AG09309 (cell line): ENCODE results near the gene AGFG2.

ENCODE experiments used
- DNase-seq: peaks from one replicate; pipeline ENCODE4 v3.0.0-alpha.2; 2010; ENCODE audit warnings: low read depth
- H3K4me3 ChIP-seq: 2 replicates; pipeline ENCODE4 v1.5.1; 2011; ENCODE audit warnings: mild to moderate bottlenecking, low read depth, low read length, moderate library complexity; ENCODE audit not compliant: control insufficient read depth
- TF ChIP-seq, protein P1 (sequence below): IDR thresholded peaks from 2 replicates; pipeline ENCODE4 v1.5.1; 2011; ENCODE audit warnings: mild to moderate bottlenecking, low read depth, low read length, inconsistent platforms; ENCODE audit not compliant: insufficient read depth, control insufficient read depth; ENCODE audit errors: missing control alignments

Gene AGFG2

DNA sequence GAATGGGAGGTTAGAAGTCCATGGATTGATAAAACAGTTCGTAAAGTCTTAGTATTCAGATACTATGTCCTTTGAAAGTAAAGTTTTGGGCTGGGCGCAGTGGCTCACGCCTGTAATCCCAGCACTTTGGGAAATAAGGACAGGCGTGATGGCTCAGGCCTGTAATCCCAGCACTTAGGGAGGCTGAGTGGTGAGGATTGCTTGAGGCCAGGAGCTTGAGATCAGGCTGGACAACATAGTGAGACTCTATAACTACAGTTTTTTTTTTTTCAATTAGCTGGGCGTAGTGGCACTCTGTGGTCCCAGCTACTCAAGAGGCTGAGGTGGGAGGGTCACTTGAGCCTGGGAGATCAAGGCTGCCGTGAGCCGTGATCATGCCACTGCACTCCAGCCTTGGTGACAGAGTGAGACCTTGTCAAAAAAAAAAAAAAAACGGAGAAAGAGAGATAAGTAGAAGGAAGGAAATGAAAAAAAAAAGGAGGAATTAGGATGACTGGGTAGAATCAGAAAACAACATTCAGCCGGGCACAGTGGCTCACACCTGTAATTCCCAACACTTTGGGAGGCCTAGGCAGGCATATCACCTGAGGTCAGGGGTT lies 25.7 kb upstream of the AGFG2 start:
- H3K4me3 ChIP-seq: no peak overlapping the region
- DNase-seq: no peak
- TF ChIP-seq, protein P1, sequence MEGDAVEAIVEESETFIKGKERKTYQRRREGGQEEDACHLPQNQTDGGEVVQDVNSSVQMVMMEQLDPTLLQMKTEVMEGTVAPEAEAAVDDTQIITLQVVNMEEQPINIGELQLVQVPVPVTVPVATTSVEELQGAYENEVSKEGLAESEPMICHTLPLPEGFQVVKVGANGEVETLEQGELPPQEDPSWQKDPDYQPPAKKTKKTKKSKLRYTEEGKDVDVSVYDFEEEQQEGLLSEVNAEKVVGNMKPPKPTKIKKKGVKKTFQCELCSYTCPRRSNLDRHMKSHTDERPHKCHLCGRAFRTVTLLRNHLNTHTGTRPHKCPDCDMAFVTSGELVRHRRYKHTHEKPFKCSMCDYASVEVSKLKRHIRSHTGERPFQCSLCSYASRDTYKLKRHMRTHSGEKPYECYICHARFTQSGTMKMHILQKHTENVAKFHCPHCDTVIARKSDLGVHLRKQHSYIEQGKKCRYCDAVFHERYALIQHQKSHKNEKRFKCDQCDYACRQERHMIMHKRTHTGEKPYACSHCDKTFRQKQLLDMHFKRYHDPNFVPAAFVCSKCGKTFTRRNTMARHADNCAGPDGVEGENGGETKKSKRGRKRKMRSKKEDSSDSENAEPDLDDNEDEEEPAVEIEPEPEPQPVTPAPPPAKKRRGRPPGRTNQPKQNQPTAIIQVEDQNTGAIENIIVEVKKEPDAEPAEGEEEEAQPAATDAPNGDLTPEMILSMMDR: no peak

DNA sequence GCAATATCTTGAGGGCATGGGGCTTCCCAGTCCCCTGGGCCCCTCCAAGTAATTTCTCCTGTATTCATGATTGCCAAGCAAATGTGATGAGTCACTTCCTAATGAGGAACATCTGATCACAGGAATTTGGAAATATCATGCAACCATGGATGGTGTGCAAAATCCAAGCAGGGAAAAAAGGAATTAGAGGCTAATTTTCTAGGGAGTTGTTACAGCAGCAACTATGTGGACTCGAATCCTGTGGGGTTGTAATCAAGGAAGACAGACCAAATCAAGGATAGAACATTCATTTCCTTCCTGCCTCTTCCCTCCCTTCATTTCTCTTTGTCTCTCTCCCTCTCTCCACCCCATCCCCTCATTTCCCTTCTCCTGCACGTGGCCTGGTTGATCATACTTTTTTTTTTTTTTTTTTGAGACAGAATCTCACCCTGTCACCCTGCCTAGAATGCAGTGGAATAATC lies 23.9 kb upstream of the AGFG2 start:
- TF ChIP-seq, protein P1: no peak
- peak; percentile 38 for DNase-seq
- H3K4me3 ChIP-seq: no peak overlapping the region

DNA sequence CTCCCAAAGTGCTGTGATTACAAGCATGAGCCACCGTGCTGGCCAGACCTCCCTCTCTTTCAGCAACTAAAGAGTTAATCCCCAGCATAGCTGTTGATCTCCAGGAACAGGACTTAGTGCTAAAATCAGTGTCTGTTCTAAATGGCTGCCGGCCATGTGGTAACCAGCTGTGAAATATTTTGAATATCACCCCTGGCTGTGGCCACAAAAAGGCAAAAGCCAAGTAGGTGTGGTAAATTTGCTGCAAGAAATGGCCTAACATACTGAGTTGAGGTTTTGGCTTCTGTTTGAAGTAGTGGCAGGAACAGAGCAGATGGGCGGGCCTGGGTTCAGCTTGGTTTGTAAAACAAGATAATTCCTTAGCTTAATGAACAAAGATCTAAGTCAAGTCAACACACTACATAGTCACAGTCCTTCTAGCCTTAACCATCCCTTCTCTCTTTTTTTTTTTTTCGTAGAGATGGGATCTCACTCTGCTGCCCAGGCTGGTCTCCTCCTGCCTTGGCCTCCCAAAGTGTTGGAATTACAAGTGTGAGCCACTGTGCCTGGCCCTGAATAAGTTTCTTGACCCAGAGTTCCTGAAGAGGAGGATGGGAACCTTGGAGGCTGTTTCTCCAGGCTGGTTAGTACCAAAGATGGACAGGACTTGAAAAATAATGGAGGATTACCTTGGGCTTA lies 22.7 kb upstream of the AGFG2 start:
- H3K4me3 ChIP-seq: no peak overlapping the region
- TF ChIP-seq, protein P1: no peak
- DNase-seq: peak; percentile 84

DNA sequence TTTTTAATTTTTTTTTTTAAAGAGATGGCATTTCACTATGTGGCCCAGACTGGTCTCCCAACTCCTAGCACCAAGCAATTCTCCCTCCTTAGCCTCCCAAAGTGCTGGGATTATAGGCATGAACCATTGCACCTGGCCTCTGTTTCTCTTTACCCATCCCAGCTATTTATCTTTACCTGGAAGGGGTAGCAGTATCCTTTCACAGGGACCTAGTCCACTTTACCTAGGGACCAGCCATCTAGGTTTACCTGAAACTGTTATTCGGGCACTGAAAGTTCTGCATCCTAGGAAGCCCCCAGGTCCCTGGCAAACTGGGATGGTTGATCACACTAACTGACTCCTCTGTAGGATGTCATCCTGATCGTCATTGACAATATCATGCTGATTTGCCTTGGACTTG lies 21.7 kb upstream of the AGFG2 start:
- TF ChIP-seq, protein P1: no peak
- no peak overlapping the region for H3K4me3 ChIP-seq
- no peak for DNase-seq

DNA sequence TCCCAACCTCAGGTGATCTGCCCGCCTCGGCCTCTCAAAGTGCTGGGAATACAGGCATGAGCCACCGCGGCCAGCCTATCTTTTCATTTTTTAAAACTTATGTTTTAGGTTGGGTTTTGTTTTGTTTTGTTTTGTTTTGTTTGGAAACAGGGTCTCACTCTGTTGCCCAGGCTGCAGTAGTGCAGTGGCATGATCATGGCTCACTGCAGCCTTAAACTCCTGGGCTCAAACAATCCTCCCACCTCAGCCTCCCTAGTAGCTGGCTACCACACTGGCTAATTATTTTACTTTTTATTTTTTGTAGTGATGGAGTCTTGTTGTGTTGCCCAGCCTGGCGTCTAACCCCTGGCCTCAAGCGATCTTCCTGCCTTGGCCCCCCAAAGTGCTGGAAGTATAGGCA lies 19.4 kb upstream of the AGFG2 start:
- no peak overlapping the region for H3K4me3 ChIP-seq
- no peak for DNase-seq
- TF ChIP-seq, protein P1: no peak

DNA sequence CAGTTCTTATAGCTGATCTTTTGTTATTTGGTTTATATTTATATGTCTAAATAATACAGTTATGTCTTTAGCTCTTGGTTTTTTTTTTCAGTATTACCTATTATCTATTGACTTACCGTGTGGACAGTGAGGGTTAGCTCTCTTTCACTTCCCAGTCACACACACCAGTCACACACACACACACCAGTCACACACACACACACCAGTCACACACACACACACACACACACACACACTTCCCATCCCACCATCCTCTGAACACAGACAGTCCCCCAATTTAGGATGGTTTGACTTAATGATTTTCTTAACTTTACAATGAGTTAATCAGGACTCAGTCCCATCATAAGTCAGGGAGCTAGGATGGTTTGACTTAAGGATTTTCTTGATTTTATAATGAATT lies 18.9 kb upstream of the AGFG2 start:
- no peak for DNase-seq
- TF ChIP-seq, protein P1: no peak
- H3K4me3 ChIP-seq: no peak overlapping the region
